GM23338 (cell line): ENCODE results near the gene PER2. TPM values are rescaled to one million over a fixed set of nuclear protein-coding genes. Genes with fewer than 3 reads are reported as not detected.

Experiments
- ATAC-seq: fragments of 200-7000 bp; cut with Tn5 transposase; 3 replicates; pipeline ENCODE4 v1.9.1; 2020
- DNase-seq: peaks from one replicate; pipeline ENCODE4 v3.0.0-alpha.2; 2015; ENCODE audit warnings: low spot score
- H2AFZ ChIP-seq: fragments of 200-600 bp; sonication (generic); 2 replicates; pipeline ENCODE4 v1.8.0; 2016; ENCODE audit warnings: antibody characterized with exemption, mild to moderate bottlenecking, moderate library complexity
- H3F3A ChIP-seq: fragments of 200-600 bp; sonication (generic); replicated peaks from 2 replicates; pipeline ENCODE4 v1.8.0; 2017; ENCODE audit warnings: antibody characterized with exemption, mixed run types, low read depth
- H3K27ac ChIP-seq: fragments of 200-600 bp; sonication (generic); 2 replicates; pipeline ENCODE4 v1.6.1; 2016; ENCODE audit warnings: low read depth
- H3K27me3 ChIP-seq: fragments of 200-600 bp; sonication (generic); 2 replicates; pipeline ENCODE4 v1.8.0; 2016; ENCODE audit warnings: mild to moderate bottlenecking, mixed run types, moderate library complexity; ENCODE audit not compliant: insufficient read depth
- H3K36me3 ChIP-seq: fragments of 200-600 bp; sonication (generic); 2 replicates; pipeline ENCODE4 v1.8.0; 2016; ENCODE audit warnings: mild to moderate bottlenecking; ENCODE audit not compliant: insufficient read depth
- H3K4me1 ChIP-seq: fragments of 200-600 bp; sonication (generic); 2 replicates; pipeline ENCODE4 v1.8.0; 2016; ENCODE audit warnings: mild to moderate bottlenecking, moderate library complexity; ENCODE audit not compliant: insufficient read depth
- H3K4me2 ChIP-seq: fragments of 200-600 bp; sonication (generic); 2 replicates; pipeline ENCODE4 v1.7.1; 2017; ENCODE audit warnings: mixed run types
- H3K4me3 ChIP-seq: fragments of 200-600 bp; sonication (generic); 2 replicates; pipeline ENCODE4 v1.6.1; 2016; ENCODE audit warnings: mixed run types
- H3K79me2 ChIP-seq: fragments of 200-600 bp; sonication (generic); replicated peaks from 2 replicates; pipeline ENCODE4 v1.8.0; 2017; ENCODE audit warnings: mild to moderate bottlenecking; ENCODE audit not compliant: insufficient read depth
- H3K9me2 ChIP-seq: fragments of 200-600 bp; sonication (generic); 2 replicates; pipeline ENCODE4 v1.8.0; 2017; ENCODE audit not compliant: insufficient read depth
- H4K20me1 ChIP-seq: fragments of 200-600 bp; sonication (generic); replicated peaks from 2 replicates; pipeline ENCODE4 v1.8.0; 2017; ENCODE audit warnings: mild to moderate bottlenecking; ENCODE audit not compliant: insufficient read depth
- H3K27ac Mint-ChIP-seq: 2 replicates; pipeline ENCODE4 v1.8.0; 2020; ENCODE audit warnings: inconsistent platforms, mild to moderate bottlenecking, moderate library complexity, mixed read lengths
- H3K27me3 Mint-ChIP-seq: 3 replicates; pipeline ENCODE4 v1.8.0; 2022; ENCODE audit warnings: low read depth, mild to moderate bottlenecking, moderate library complexity, mixed read lengths, inconsistent platforms; ENCODE audit not compliant: insufficient read depth, poor library complexity
- H3K36me3 Mint-ChIP-seq: 3 replicates; pipeline ENCODE4 v1.8.0; 2021; ENCODE audit warnings: low read depth, mild to moderate bottlenecking, inconsistent platforms, moderate library complexity, mixed read lengths
- H3K4me1 Mint-ChIP-seq: 3 replicates; pipeline ENCODE4 v1.8.0; 2020; ENCODE audit warnings: mild to moderate bottlenecking, inconsistent platforms, mixed read lengths
- H3K4me3 Mint-ChIP-seq: 3 replicates; pipeline ENCODE4 v1.8.0; 2021; ENCODE audit warnings: moderate library complexity, mild to moderate bottlenecking, inconsistent platforms, mixed read lengths
- H3K9me3 Mint-ChIP-seq: 3 replicates; pipeline ENCODE4 v1.8.0; 2020; ENCODE audit warnings: moderate library complexity, mild to moderate bottlenecking, inconsistent platforms, mixed read lengths
- CREB1 ChIP-seq: fragments of 250-450 bp; sonication (Bioruptor Pico); IDR thresholded peaks from 2 replicates; pipeline ENCODE4 v1.5.0; 2020; ENCODE audit warnings: low read depth, mild to moderate bottlenecking, moderate library complexity
- EZH2 ChIP-seq: fragments of 200-600 bp; sonication (generic); IDR thresholded peaks from one replicate; pipeline ENCODE4 v1.8.0; 2017; ENCODE audit warnings: antibody characterized with exemption, mild to moderate bottlenecking, low read depth; ENCODE audit not compliant: unreplicated experiment
- EZH2phosphoT487 ChIP-seq: fragments of 200-600 bp; sonication (generic); IDR thresholded peaks from one replicate; pipeline ENCODE4 v1.8.1; 2018; ENCODE audit warnings: antibody characterized with exemption; ENCODE audit not compliant: unreplicated experiment
- JUNB ChIP-seq: IDR thresholded peaks from one replicate; pipeline ENCODE4 v1.6.1; 2016; ENCODE audit warnings: antibody characterized with exemption; ENCODE audit not compliant: unreplicated experiment
- NANOG ChIP-seq: IDR thresholded peaks from 2 replicates; pipeline ENCODE4 v1.6.1; 2016; ENCODE audit warnings: antibody characterized with exemption, borderline replicate concordance
- POLR2AphosphoS5 ChIP-seq: IDR thresholded peaks from 2 replicates; pipeline ENCODE4 v1.6.1; 2016; ENCODE audit warnings: antibody characterized with exemption, low read depth
- STAT1 ChIP-seq: IDR thresholded peaks from one replicate; pipeline ENCODE4 v1.6.1; 2016; ENCODE audit warnings: antibody characterized with exemption; ENCODE audit not compliant: unreplicated experiment
- ZNF114 ChIP-seq: fragments of 250-450 bp; sonication (Bioruptor Pico); IDR thresholded peaks from 2 replicates; pipeline ENCODE4 v1.5.0; 2020; ENCODE audit warnings: mild to moderate bottlenecking, moderate library complexity
- ZNF331 ChIP-seq: fragments of 250-450 bp; sonication (Bioruptor Pico); IDR thresholded peaks from 2 replicates; pipeline ENCODE4 v1.5.0; 2020; ENCODE audit warnings: low read depth, mild to moderate bottlenecking, moderate library complexity
- polyA plus RNA-seq: library from polyadenylated mRNA; unstranded; fragments of >200 nt; fragmentation: Nextera tagmentation; extraction: Ambion mirVana; gene quantifications from 2 replicates; pipeline ENCODE4 v1.2.1, GENCODE V29; 2016
- total RNA-seq: library from RNA; depleted of rRNA; stranded (reverse); fragments of >200 nt; shearing (Covaris generic); gene quantifications from 2 replicates; pipeline ENCODE4 v1.2.3, GENCODE V29; 2014
- TF ChIP-seq, protein P1 (sequence below): IDR thresholded peaks from 2 replicates; pipeline ENCODE4 v1.6.1; 2016; ENCODE audit warnings: antibody characterized with exemption
- TF ChIP-seq, protein P2 (sequence below), 2 experiments: fragments of 200-600 bp in 1 of 2; sonication (generic) in 1 of 2; conservative IDR thresholded peaks; 2 replicates each; pipeline versions ENCODE4 v1.5.1 to v1.6.1; 2016 to 2017; ENCODE audit warnings: antibody characterized with exemption in 2 of 2, low read depth in 2 of 2, mild to moderate bottlenecking in 2 of 2, moderate library complexity in 1 of 2
- TF ChIP-seq, protein P3 (sequence below): IDR thresholded peaks from one replicate; pipeline ENCODE4 v1.6.1; 2018; ENCODE audit warnings: antibody characterized with exemption; ENCODE audit not compliant: unreplicated experiment
- TF ChIP-seq, protein P4 (sequence below): fragments of 250-450 bp; sonication (Bioruptor Pico); IDR thresholded peaks from 2 replicates; pipeline ENCODE4 v1.5.0; 2020; ENCODE audit warnings: mild to moderate bottlenecking, moderate library complexity

PER2 gene
- total and polyA plus RNA-seq, 2 experiments from 2014 or later = 2.2 to 4.6 TPM

DNA sequence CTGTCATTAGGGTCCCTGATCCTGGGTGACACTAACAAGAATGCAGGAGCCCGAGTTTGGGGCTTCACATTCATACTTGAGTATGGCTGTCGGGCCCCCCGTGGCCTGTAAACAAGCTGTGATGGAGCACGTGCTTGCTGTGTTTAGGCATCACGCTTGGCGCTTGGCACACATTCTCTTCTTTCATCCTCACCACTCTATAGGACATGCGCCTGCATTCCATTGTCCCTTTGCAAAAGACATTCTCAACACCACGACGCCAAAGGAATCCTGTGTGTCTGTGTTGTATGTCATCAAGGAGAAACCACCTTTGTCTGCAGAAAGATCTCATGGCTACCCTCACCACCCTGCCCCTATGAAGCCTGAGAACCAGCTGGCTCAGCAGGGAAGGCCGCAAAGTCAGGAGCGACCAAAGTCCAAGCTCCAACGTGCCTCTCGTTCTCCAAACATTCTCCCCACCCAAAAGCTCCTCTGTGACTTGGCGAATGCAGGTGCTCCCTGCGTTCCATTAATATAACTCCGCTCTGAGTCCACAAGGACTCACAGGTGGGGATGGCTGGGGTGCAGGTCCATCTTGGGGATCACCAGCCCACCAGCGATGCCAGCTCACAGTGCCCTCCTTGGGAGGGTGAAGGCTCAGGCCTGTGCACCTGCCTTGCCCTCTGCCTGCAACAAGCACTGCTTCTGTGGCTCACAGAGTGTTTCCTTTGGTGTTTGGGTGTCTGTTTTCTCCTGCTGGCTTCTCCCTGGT is 6.2 kb upstream of the PER2 start:
- H3K4me3 Mint-ChIP-seq = no peak overlapping the region
- no peaks in the 10 kb centered on the region for H3K9me3 Mint-ChIP-seq
- H3K9me2 ChIP-seq = no peaks in the 10 kb centered on the region
- no peak overlapping the region for H3K27ac ChIP-seq
- no peak overlapping the region for H3K4me2 ChIP-seq
- H3K27me3 Mint-ChIP-seq = peaks cover 14% of the 10 kb centered on the region
- DNase-seq = no peak
- H3K79me2 ChIP-seq = no peaks in the 10 kb centered on the region
- no peaks in the 10 kb centered on the region for H3K27me3 ChIP-seq
- no peaks in the 10 kb centered on the region; the same call in 2 of the 3 replicates for H3K36me3 Mint-ChIP-seq
- TF ChIP-seq POLR2AphosphoS5 (no peak), NANOG (no peak), ZNF331 (CRISPR knock-in tag) (no peak), EZH2 (no peak), EZH2phosphoT487 (no peak), JUNB (no peak), STAT1 (no peak), CREB1 (no peak), ZNF114 (CRISPR knock-in tag) (no peak)
- TF ChIP-seq, protein P1, sequence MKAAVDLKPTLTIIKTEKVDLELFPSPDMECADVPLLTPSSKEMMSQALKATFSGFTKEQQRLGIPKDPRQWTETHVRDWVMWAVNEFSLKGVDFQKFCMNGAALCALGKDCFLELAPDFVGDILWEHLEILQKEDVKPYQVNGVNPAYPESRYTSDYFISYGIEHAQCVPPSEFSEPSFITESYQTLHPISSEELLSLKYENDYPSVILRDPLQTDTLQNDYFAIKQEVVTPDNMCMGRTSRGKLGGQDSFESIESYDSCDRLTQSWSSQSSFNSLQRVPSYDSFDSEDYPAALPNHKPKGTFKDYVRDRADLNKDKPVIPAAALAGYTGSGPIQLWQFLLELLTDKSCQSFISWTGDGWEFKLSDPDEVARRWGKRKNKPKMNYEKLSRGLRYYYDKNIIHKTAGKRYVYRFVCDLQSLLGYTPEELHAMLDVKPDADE = no peak
- TF ChIP-seq, protein P2, sequence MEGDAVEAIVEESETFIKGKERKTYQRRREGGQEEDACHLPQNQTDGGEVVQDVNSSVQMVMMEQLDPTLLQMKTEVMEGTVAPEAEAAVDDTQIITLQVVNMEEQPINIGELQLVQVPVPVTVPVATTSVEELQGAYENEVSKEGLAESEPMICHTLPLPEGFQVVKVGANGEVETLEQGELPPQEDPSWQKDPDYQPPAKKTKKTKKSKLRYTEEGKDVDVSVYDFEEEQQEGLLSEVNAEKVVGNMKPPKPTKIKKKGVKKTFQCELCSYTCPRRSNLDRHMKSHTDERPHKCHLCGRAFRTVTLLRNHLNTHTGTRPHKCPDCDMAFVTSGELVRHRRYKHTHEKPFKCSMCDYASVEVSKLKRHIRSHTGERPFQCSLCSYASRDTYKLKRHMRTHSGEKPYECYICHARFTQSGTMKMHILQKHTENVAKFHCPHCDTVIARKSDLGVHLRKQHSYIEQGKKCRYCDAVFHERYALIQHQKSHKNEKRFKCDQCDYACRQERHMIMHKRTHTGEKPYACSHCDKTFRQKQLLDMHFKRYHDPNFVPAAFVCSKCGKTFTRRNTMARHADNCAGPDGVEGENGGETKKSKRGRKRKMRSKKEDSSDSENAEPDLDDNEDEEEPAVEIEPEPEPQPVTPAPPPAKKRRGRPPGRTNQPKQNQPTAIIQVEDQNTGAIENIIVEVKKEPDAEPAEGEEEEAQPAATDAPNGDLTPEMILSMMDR (conservative IDR thresholded peaks at IDR 0.05; ENCODE audit: low read depth in 2 of 2) = no peak
- TF ChIP-seq, protein P3, sequence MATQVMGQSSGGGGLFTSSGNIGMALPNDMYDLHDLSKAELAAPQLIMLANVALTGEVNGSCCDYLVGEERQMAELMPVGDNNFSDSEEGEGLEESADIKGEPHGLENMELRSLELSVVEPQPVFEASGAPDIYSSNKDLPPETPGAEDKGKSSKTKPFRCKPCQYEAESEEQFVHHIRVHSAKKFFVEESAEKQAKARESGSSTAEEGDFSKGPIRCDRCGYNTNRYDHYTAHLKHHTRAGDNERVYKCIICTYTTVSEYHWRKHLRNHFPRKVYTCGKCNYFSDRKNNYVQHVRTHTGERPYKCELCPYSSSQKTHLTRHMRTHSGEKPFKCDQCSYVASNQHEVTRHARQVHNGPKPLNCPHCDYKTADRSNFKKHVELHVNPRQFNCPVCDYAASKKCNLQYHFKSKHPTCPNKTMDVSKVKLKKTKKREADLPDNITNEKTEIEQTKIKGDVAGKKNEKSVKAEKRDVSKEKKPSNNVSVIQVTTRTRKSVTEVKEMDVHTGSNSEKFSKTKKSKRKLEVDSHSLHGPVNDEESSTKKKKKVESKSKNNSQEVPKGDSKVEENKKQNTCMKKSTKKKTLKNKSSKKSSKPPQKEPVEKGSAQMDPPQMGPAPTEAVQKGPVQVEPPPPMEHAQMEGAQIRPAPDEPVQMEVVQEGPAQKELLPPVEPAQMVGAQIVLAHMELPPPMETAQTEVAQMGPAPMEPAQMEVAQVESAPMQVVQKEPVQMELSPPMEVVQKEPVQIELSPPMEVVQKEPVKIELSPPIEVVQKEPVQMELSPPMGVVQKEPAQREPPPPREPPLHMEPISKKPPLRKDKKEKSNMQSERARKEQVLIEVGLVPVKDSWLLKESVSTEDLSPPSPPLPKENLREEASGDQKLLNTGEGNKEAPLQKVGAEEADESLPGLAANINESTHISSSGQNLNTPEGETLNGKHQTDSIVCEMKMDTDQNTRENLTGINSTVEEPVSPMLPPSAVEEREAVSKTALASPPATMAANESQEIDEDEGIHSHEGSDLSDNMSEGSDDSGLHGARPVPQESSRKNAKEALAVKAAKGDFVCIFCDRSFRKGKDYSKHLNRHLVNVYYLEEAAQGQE = no peak
- TF ChIP-seq, protein P4, sequence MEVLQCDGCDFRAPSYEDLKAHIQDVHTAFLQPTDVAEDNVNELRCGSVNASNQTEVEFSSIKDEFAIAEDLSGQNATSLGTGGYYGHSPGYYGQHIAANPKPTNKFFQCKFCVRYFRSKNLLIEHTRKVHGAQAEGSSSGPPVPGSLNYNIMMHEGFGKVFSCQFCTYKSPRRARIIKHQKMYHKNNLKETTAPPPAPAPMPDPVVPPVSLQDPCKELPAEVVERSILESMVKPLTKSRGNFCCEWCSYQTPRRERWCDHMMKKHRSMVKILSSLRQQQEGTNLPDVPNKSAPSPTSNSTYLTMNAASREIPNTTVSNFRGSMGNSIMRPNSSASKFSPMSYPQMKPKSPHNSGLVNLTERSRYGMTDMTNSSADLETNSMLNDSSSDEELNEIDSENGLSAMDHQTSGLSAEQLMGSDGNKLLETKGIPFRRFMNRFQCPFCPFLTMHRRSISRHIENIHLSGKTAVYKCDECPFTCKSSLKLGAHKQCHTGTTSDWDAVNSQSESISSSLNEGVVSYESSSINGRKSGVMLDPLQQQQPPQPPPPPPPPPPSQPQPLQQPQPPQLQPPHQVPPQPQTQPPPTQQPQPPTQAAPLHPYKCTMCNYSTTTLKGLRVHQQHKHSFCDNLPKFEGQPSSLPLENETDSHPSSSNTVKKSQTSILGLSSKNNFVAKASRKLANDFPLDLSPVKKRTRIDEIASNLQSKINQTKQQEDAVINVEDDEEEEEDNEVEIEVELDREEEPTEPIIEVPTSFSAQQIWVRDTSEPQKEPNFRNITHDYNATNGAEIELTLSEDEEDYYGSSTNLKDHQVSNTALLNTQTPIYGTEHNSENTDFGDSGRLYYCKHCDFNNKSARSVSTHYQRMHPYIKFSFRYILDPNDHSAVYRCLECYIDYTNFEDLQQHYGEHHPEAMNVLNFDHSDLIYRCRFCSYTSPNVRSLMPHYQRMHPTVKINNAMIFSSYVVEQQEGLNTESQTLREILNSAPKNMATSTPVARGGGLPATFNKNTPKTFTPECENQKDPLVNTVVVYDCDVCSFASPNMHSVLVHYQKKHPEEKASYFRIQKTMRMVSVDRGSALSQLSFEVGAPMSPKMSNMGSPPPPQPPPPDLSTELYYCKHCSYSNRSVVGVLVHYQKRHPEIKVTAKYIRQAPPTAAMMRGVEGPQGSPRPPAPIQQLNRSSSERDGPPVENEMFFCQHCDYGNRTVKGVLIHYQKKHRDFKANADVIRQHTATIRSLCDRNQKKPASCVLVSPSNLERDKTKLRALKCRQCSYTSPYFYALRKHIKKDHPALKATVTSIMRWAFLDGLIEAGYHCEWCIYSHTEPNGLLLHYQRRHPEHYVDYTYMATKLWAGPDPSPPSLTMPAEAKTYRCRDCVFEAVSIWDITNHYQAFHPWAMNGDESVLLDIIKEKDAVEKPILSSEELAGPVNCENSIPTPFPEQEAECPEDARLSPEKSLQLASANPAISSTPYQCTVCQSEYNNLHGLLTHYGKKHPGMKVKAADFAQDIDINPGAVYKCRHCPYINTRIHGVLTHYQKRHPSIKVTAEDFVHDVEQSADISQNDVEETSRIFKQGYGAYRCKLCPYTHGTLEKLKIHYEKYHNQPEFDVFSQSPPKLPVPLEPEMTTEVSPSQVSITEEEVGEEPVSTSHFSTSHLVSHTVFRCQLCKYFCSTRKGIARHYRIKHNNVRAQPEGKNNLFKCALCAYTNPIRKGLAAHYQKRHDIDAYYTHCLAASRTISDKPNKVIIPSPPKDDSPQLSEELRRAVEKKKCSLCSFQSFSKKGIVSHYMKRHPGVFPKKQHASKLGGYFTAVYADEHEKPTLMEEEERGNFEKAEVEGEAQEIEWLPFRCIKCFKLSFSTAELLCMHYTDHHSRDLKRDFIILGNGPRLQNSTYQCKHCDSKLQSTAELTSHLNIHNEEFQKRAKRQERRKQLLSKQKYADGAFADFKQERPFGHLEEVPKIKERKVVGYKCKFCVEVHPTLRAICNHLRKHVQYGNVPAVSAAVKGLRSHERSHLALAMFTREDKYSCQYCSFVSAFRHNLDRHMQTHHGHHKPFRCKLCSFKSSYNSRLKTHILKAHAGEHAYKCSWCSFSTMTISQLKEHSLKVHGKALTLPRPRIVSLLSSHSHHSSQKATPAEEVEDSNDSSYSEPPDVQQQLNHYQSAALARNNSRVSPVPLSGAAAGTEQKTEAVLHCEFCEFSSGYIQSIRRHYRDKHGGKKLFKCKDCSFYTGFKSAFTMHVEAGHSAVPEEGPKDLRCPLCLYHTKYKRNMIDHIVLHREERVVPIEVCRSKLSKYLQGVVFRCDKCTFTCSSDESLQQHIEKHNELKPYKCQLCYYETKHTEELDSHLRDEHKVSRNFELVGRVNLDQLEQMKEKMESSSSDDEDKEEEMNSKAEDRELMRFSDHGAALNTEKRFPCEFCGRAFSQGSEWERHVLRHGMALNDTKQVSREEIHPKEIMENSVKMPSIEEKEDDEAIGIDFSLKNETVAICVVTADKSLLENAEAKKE (CRISPR knock-in tag) = no peak
- ATAC-seq = no peak
- no peak overlapping the region for H3K4me3 ChIP-seq
- H3F3A ChIP-seq = no peaks in the 10 kb centered on the region
- no peaks in the 10 kb centered on the region for H4K20me1 ChIP-seq
- no peak overlapping the region for H3K27ac Mint-ChIP-seq
- peaks cover 13% of the 10 kb centered on the region for H3K4me1 Mint-ChIP-seq
- H3K36me3 ChIP-seq = no peaks in the 10 kb centered on the region
- peaks cover 11% of the 10 kb centered on the region for H3K4me1 ChIP-seq
- no peak overlapping the region for H2AFZ ChIP-seq
